Melanocyte of skin (primary cell): Measurements from ENCODE around the gene RNF157. TPM values are rescaled to one million over a fixed set of nuclear protein-coding genes. Genes with fewer than 3 reads are reported as not detected.

Experiments
- small RNA-seq, 2 donors: library from RNA; depleted of rRNA; stranded (forward); fragments of <200 nt; gene quantifications; one replicate each; pipeline ENCODE3, GENCODE V24; 2012
- total RNA-seq, 2 donors: library from RNA; depleted of rRNA; stranded (reverse); fragments of >200 nt; gene quantifications; 2 replicates each; pipeline ENCODE4 v1.2.3, GENCODE V29; 2012

RNF157 gene
- total RNA-seq: 10 to 100 TPM in 1 of 2 donors, 1 to 10 TPM in 1; 9.0 to 21.7 TPM

DNA sequence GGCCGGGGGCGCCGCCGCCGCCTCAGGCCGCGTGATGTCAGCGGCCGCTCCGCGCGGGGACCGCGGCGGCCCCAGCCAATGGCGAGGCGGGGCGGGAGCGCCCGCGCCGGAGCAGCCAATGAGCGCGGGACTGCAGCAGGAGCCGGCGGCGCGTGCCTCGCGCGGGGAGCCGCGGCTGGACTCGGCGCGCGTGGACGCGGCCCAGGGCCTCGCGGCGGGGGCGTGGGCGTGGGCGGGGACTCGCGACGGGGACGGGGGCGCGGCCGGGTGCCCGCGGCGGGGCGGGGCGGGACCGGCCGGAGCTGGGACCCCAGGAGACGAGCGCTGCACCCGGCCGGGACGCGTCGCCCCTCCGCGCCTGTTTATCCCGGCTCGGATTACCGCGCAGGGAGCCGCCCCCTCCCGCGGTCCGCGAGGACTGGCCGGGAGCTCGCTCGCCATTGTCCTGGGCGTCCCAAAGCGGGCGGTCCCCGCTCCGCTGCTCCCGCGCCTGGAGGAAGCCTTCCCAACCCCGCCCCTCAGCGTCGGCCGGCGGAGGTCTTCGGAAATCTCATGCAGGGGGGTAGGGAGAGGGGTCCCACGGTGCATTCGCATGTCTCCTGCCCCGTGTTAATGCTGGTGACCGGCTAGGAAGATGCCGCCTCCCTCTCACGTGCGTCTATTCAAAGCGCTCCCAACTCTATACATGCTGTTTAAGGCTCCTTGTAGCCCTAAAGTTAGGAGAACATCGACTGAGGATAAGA lies at the start of gene RNF157:
TSS of gene RNF157 (minus strand) at position 33 of the 743 bp plus-strand sequence. CDS start 253 bp downstream, outside the sequence.

DNA sequence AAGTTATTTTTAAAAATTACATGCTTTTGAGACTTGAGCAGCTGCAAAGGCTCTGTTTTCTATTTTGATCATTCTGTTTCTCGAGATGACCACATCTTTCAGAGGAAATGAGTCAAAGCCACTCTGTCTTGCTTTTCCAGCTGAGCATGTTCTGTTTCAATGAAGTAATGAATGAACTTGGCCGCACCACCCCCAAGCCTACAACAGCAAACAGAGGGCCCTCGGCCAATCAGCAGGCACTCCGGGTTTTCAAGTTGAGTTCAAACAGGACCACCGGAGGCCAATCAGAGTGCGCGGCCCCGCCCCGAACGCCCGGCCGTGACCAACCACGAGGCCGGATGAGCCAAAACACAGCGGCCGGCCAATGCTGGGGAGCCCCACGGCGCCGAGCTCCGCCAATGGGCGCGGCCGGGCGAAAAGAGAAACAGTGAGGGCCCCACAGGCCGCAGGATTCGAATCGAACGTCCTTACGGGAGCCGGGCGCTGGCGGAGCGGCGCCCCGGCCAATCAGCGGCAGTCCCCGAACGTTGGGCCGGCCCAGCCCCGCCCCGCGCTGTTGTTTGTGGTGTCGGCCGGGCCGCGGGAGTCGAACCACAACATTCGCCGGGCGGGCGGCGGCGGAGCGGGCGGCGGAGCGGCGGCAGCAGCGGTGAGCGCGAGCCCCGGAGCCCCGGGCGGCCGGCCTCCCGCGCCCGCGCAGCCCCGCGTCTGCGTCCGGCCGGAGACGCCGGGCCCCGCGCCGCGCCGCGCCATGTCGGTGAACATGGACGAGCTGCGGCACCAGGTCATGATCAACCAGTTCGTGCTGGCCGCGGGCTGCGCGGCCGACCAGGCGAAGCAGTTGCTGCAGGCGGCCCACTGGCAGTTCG lies 24.7 kb upstream of the RNF157 start, which contains the start of gene UBALD2:
TSS of gene UBALD2 (plus strand) at position 594 of the 869 bp plus-strand sequence. CDS start at position 752, 158 bp downstream.

DNA sequence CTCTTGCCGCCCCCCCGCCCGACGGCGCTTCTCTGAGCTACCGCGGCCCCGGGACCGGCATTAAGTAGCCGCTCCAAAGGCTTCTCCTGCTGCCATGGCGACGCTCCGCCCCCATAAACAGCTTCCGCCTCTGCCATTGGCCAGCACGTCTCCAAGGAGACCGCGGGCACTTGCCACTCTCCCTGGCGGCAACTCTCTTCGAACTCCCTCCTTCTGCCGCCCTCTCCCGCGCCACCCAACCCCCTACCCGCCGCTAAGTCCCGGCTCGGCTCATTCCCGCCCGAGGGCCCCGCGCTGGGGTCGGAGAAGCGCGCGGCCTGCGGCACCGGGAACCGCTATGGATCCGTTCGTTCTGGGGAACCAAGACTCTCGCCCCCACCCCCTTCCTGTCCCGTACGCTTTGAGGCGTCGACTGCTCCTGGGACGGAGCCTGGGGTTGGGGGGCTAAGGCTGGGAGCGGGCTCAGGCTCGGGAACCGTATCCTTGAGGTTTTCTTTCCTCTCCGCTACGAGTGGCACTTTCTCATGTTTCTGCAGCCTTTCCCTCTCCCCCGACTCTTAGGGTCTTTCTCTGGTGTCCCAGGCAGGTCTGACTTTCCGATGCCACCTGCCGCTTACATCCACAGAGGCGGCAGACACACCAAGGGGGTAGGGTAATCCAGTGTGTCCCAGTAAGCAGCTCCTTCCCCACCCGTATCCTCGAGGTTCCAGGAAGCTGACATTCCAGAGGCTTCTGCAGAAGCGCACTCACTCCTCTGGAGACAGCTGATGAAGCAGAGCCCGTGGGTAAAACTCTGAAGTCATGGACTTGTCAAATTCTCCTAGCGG lies 98.9 kb downstream of the RNF157 start, which contains the start of gene FOXJ1:
TSS of gene FOXJ1 (minus strand) at position 34 of the 827 bp plus-strand sequence. CDS start 850 bp downstream, outside the sequence.

DNA sequence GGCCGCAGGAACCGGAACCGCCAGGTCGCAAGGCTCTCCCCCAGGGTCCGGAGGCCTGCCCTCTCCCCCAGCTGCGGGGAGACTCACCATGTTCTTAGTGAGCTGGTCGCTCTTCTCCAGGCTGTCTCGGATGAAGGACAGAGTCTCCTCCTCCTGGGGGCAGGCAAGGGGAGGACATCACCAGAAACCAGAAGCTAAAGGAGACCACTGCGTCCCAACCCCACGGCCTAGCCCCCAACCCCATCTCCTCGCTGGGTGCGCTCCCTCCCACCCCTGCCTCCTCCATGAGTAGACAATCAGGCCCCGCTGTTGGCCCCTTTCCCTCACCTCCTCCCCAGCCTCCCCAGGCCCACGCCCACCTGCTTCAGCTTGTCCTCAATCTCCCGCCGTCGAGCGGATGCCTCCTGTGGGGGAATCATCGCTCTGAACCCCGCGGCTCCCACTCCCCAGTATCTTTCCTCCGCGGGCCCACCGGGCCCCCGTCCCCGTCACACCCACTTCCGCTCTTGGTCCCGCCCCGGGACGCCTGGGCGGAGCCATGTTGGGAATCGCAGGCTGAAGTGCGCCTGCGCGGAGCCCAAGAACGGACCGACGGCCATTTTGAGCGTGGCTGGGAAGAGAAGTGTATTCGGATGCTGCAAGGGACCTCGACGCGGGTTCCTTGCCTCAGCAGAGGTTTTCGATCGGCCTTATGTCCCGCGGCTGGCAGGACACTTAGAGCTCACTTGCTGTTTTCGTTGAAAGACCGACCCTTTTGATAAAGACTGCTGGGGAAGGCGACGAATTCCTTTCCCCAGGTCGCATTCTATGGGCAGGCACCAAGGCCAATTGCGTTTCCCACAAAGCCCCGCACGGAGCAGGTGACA lies 136.8 kb downstream of the RNF157 start, which contains the start of gene EXOC7:
TSS of gene EXOC7 (minus strand) at position 514 of the 866 bp plus-strand sequence. CDS start at position 419, 95 bp downstream.

Small RNAs within 50 kb of the gene (small RNA-seq; reads per million reads assigned to genes)
- gene ATP5MGP6 (0 reads per million in 2 donors), gene MIR6868 (0 to 0.86 reads per million in 2 donors)

Other genes with a start within 250 kb of the RNF157 start
- gene CDK3, start 239.6 kb downstream of the RNF157 start, total RNA-seq: 1 to 10 TPM in 1 of 2 donors, not detected in 1; 1.4 TPM
- gene EVPL, start 213.2 kb downstream of the RNF157 start, total RNA-seq: under 1 TPM in 1 of 2 donors, not detected in 1; under 0.01 TPM
- 10 to 100 TPM; 18.6 to 27.3 TPM for gene SRP68, start 168.0 kb downstream of the RNF157 start, total RNA-seq
- not detected for gene GALR2, start 165.7 kb downstream of the RNF157 start, total RNA-seq
- not detected for gene ZACN, start 161.3 kb downstream of the RNF157 start, total RNA-seq
- gene EXOC7, start 136.7 kb downstream of the RNF157 start, total RNA-seq: 10 to 100 TPM; 76.9 to 93.9 TPM
- gene FOXJ1, start 99.2 kb downstream of the RNF157 start, total RNA-seq: not detected
- gene UBALD2, start 24.9 kb upstream of the RNF157 start, total RNA-seq: 10 to 100 TPM in 1 of 2 donors, 1 to 10 TPM in 1; 5.9 to 15.3 TPM
- gene QRICH2, start 67.8 kb upstream of the RNF157 start, total RNA-seq: 1 to 10 TPM; 1.0 to 1.3 TPM
- 10 to 100 TPM; 37.9 to 61.6 TPM for gene PRPSAP1, start 113.4 kb upstream of the RNF157 start, total RNA-seq
- gene SPHK1, start 144.1 kb upstream of the RNF157 start, total RNA-seq: 10 to 100 TPM; 28.6 to 93.2 TPM
- gene UBE2O, start 212.7 kb upstream of the RNF157 start, total RNA-seq: 10 to 100 TPM; 31.0 to 31.7 TPM
- gene AANAT, start 227.1 kb upstream of the RNF157 start, total RNA-seq: not detected